Trophoblast cell (in vitro differentiated cells and primary cell): ENCODE measurements around the gene ABI3.

Source experiments
- DNase-seq, 2 donors: peaks; one replicate each; pipeline ENCODE4 v3.0.0-alpha.2; 2016
- H2AFZ ChIP-seq: 2 replicates; pipeline ENCODE4 v1.6.1; 2013; ENCODE audit warnings: low read length, moderate library complexity, mild to moderate bottlenecking; ENCODE audit not compliant: insufficient read depth, poor library complexity
- H2AK5ac ChIP-seq: 2 replicates; pipeline ENCODE4 v1.6.1; 2013; ENCODE audit warnings: mild to moderate bottlenecking, low read length
- H2BK120ac ChIP-seq: 2 replicates; pipeline ENCODE4 v1.6.1; 2013; ENCODE audit warnings: low read length, mild to moderate bottlenecking, moderate library complexity; ENCODE audit not compliant: insufficient read depth, poor library complexity
- H2BK12ac ChIP-seq: 2 replicates; pipeline ENCODE4 v1.6.1; 2013; ENCODE audit warnings: mild to moderate bottlenecking, low read length, moderate library complexity
- H2BK5ac ChIP-seq: 2 replicates; pipeline ENCODE4 v1.6.1; 2013; ENCODE audit warnings: low read length, low read depth, moderate library complexity, mild to moderate bottlenecking; ENCODE audit not compliant: poor library complexity
- H3K14ac ChIP-seq: 2 replicates; pipeline ENCODE4 v1.6.1; 2013; ENCODE audit warnings: mild to moderate bottlenecking, low read length
- H3K18ac ChIP-seq: 2 replicates; pipeline ENCODE4 v1.6.1; 2013; ENCODE audit warnings: mild to moderate bottlenecking, low read length
- H3K23ac ChIP-seq: 2 replicates; pipeline ENCODE4 v1.6.1; 2013; ENCODE audit warnings: low read length
- H3K27ac ChIP-seq: 2 replicates; pipeline ENCODE4 v1.5.1; 2013; ENCODE audit warnings: low read depth, mild to moderate bottlenecking, inconsistent platforms, low read length, moderate library complexity
- H3K27me3 ChIP-seq: 2 replicates; pipeline ENCODE4 v1.6.1; 2013; ENCODE audit warnings: inconsistent platforms, mild to moderate bottlenecking, low read length, moderate library complexity; ENCODE audit not compliant: insufficient read depth
- H3K36me3 ChIP-seq, 2 experiments: 1 replicate in 1 of 2; 2 replicates in 1 of 2; pipeline ENCODE4 v1.6.1; 2013; ENCODE audit warnings: low read length in 2 of 2, mild to moderate bottlenecking in 2 of 2, moderate library complexity in 1 of 2; ENCODE audit not compliant: insufficient read depth in 2 of 2, control insufficient read depth in 1 of 2
- H3K4ac ChIP-seq: 2 replicates; pipeline ENCODE4 v1.6.1; 2013; ENCODE audit warnings: low read depth, mild to moderate bottlenecking, low read length, moderate library complexity
- H3K4me1 ChIP-seq, 2 experiments: 1 replicate in 1 of 2; 2 replicates in 1 of 2; pipeline ENCODE4 v1.6.1; 2013; ENCODE audit warnings: low read length in 2 of 2, mild to moderate bottlenecking in 2 of 2, moderate library complexity in 1 of 2; ENCODE audit not compliant: insufficient read depth in 2 of 2, control insufficient read depth in 1 of 2
- H3K4me2 ChIP-seq: 2 replicates; pipeline ENCODE4 v1.6.1; 2013; ENCODE audit warnings: inconsistent platforms, mild to moderate bottlenecking, low read length, moderate library complexity
- H3K4me3 ChIP-seq: 2 replicates; pipeline ENCODE4 v1.5.1; 2013; ENCODE audit warnings: mild to moderate bottlenecking, low read depth, low read length, inconsistent platforms
- H3K79me1 ChIP-seq: one replicate; pipeline ENCODE4 v1.6.1; 2013; ENCODE audit warnings: low read length
- H3K79me2 ChIP-seq: 2 replicates; pipeline ENCODE4 v1.6.1; 2013; ENCODE audit warnings: low read length, mild to moderate bottlenecking; ENCODE audit not compliant: control insufficient read depth, insufficient read depth, poor library complexity
- H3K9ac ChIP-seq: 2 replicates; pipeline ENCODE4 v1.6.1; 2013; ENCODE audit warnings: mild to moderate bottlenecking, low read length
- H3K9me3 ChIP-seq: 2 replicates; pipeline ENCODE4 v1.6.1; 2013; ENCODE audit warnings: low read depth, mild to moderate bottlenecking, control low read depth, inconsistent platforms, low read length; ENCODE audit not compliant: insufficient read depth
- H4K12ac ChIP-seq: 2 replicates; pipeline ENCODE4 v1.6.1; 2013; ENCODE audit warnings: low read depth, mild to moderate bottlenecking, low read length, moderate library complexity
- H4K8ac ChIP-seq: 2 replicates; pipeline ENCODE4 v1.6.1; 2013; ENCODE audit warnings: low read depth, mild to moderate bottlenecking, low read length, moderate library complexity
- H4K91ac ChIP-seq: one replicate; pipeline ENCODE4 v1.6.1; 2013; ENCODE audit warnings: low read depth, mild to moderate bottlenecking, low read length, moderate library complexity
- WGBS: extraction: QIAGEN DNeasy Blood & Tissue Kit; methylation state at CpG from one replicate; pipeline ENCODE4 v1.1.7; 2013; ENCODE audit warnings: missing lambda C conversion rate; ENCODE audit not compliant: insufficient read length, insufficient coverage; ENCODE audit errors: extremely low coverage; 5-methylcytosine and 5-hydroxymethylcytosine counted together

The ABI3 gene

GRCh38 chr17:49229805-49230600, 19.5 kb downstream of the ABI3 start:
- Histone ChIP-seq H3K4me3 (peak overlapping the region; percentile 57), H2BK12ac (no peak overlapping the region), H3K23ac (no peak overlapping the region), H2AK5ac (no peak overlapping the region), H3K4ac (no peak overlapping the region), H2AFZ (peak overlapping the region; percentile 77), H3K27me3 (peaks cover 31% of the 10 kb centered on the region), H3K9me3 (peaks cover 2% of the 10 kb centered on the region), H3K4me1 (peaks cover 9% of the 10 kb centered on the region in 2 experiments), H3K27ac (no peak overlapping the region), H3K79me2 (peaks cover 1% of the 10 kb centered on the region), H3K18ac (peak overlapping the region; percentile 40), H4K91ac (no peak overlapping the region), H2BK120ac (no peak overlapping the region), H4K12ac (no peak overlapping the region), H3K14ac (no peak overlapping the region), H4K8ac (no peak overlapping the region), H3K79me1 (peaks cover 3% of the 10 kb centered on the region), H3K9ac (no peak overlapping the region), H2BK5ac (no peak overlapping the region), H3K36me3 (no peaks in the 10 kb centered on the region), H3K4me2 (peak overlapping the region; percentile 73)
- no CpG with 5 or more reads among the region's 36 CpGs for WGBS
- no peak for DNase-seq

DNA sequence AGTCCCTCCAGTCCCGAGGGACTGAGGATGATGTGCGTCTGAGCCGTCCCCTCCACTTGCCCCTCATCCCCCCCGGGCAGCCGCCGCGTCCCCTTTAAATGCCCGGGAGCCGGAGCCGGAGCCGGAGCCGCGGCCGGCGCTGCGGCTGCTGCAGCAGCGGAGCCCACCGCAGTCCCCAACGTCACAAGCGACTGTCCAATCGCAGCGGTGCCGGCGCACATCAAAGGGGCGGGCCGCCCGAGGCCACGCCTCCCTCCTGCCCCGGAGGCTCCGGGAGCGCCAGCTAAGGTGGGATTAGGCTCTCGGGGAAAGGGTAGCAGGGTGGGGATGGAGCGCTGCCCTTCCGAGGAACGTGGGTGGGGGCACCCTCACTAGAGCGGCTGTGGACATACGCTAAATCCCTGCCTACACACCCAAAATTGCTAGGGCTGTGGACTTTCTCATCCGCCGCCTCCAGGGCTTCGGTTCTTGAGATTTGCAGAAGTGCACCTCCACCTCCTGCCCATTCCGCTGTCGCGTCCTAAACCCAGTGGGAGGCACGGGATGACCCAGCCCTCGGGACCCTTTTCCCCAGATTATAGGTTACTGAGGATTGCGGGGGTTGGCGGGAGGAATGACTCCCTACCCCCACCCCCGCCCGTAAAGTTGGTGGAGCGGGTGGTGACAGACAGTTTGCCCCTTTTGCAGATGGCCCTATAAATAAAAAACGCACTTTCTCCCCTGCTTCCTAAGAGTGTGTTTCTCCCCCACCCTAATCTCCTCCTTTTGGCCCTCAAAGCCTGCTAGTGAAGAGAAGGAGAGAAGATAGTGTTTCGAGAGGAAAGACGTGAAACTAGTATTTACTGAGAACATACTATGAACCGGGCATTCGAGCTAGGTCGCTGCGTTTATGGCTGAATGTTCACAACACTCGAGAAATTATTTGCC, 20.4 kb downstream of the ABI3 start, which contains the start of gene PHOSPHO1:
PHOSPHO1 (minus strand) TSS at position 152 of the 927 bp plus-strand sequence. CDS start 4,096 bp downstream, outside the sequence.
- no peak within 1 kb of the TSS for H4K8ac ChIP-seq
- no peaks in the 10 kb centered on the region for H3K9me3 ChIP-seq
- peaks cover 22% of the 10 kb centered on the region for H3K27me3 ChIP-seq
- H3K9ac ChIP-seq = no peak within 1 kb of the TSS
- peaks cover 1% of the 10 kb centered on the region for H3K79me2 ChIP-seq
- H3K4me2 ChIP-seq = peak within 1 kb of the TSS; percentile 73
- WGBS = no CpG with 5 or more reads among the region's 58 CpGs
- peaks cover 3% of the 10 kb centered on the region for H3K79me1 ChIP-seq
- peaks cover 12 to 14% of the 10 kb centered on the region in 2 experiments for H3K4me1 ChIP-seq
- no peak within 1 kb of the TSS for H2BK5ac ChIP-seq
- H2AFZ ChIP-seq = peak within 1 kb of the TSS; percentile 77
- no peak within 1 kb of the TSS for H3K14ac ChIP-seq
- H4K91ac ChIP-seq = no peak within 1 kb of the TSS
- no peak within 1 kb of the TSS for H3K4ac ChIP-seq
- H3K36me3 ChIP-seq = no peaks in the 10 kb centered on the region
- H3K18ac ChIP-seq = peak within 1 kb of the TSS; percentile 40
- peak within 1 kb of the TSS; percentile 65 for H3K4me3 ChIP-seq
- H2BK12ac ChIP-seq = no peak within 1 kb of the TSS
- no peak within 1 kb of the TSS for H3K23ac ChIP-seq
- H3K27ac ChIP-seq = no peak within 1 kb of the TSS
- no peak within 1 kb of the TSS for H2BK120ac ChIP-seq
- DNase-seq = peak; percentile 43 to 68
- no peak within 1 kb of the TSS for H4K12ac ChIP-seq
- no peak within 1 kb of the TSS for H2AK5ac ChIP-seq

GRCh38 chr17:49231563-49231894, 21.0 kb downstream of the ABI3 start:
- no CpG with 5 or more reads among the region's 7 CpGs for WGBS
- Histone ChIP-seq H2BK120ac (no peak overlapping the region), H3K9ac (no peak overlapping the region), H3K14ac (no peak overlapping the region), H3K27ac (no peak overlapping the region), H2AFZ (no peak overlapping the region), H4K8ac (no peak overlapping the region), H3K36me3 (no peaks in the 10 kb centered on the region), H3K4me2 (no peak overlapping the region), H3K9me3 (no peaks in the 10 kb centered on the region), H3K4me1 (peaks cover 14 to 15% of the 10 kb centered on the region in 2 experiments), H3K18ac (no peak overlapping the region), H2BK12ac (no peak overlapping the region), H2BK5ac (no peak overlapping the region), H3K4ac (no peak overlapping the region), H2AK5ac (no peak overlapping the region), H3K23ac (no peak overlapping the region), H3K4me3 (no peak overlapping the region), H3K27me3 (peaks cover 21% of the 10 kb centered on the region), H4K91ac (no peak overlapping the region), H4K12ac (no peak overlapping the region), H3K79me2 (peaks cover 1% of the 10 kb centered on the region), H3K79me1 (peaks cover 3% of the 10 kb centered on the region)
- DNase-seq = no peak

DNA sequence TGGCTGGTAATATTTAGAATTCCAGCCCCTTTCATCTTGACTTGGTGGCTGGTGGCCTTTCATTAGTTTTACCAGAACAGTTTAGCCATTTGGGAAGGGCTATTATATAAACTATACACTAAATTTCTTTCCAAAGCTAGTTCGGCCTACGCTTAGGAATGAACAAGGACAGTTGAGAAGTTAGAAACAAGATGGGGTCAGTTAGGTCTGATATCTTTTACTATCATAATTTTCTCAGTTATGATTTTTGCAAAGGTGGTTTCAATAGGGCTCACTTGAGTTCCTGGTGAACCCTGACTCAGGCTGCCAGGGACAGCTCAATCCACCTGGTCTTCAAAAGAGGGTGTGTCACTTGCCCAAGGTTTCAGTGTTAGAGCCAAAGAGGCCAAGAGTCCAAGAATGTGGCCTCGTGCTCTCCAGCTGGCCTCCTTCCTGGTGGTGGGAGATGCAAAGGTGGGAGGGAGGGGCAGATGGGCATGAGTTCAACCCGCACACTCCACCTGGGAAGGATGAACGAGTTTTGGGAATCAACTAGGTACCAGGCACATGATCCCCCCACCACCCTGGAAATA, 24.1 kb downstream of the ABI3 start:
- no peak overlapping the region for H2AFZ ChIP-seq
- H4K8ac ChIP-seq = no peak overlapping the region
- H3K79me1 ChIP-seq = peaks cover 5% of the 10 kb centered on the region
- peaks cover 12 to 13% of the 10 kb centered on the region in 2 experiments for H3K4me1 ChIP-seq
- H3K4ac ChIP-seq = no peak overlapping the region
- H2BK5ac ChIP-seq = no peak overlapping the region
- H3K14ac ChIP-seq = no peak overlapping the region
- DNase-seq = no peak
- H3K27ac ChIP-seq = no peak overlapping the region
- H3K9ac ChIP-seq = no peak overlapping the region
- H3K79me2 ChIP-seq = peaks cover 1% of the 10 kb centered on the region
- H4K91ac ChIP-seq = no peak overlapping the region
- no peak overlapping the region for H2BK12ac ChIP-seq
- H4K12ac ChIP-seq = no peak overlapping the region
- no peak overlapping the region for H2AK5ac ChIP-seq
- H3K23ac ChIP-seq = no peak overlapping the region
- no peak overlapping the region for H3K4me2 ChIP-seq
- no peak overlapping the region for H2BK120ac ChIP-seq
- H3K18ac ChIP-seq = no peak overlapping the region
- H3K9me3 ChIP-seq = peaks cover 2% of the 10 kb centered on the region
- peaks cover 17% of the 10 kb centered on the region for H3K27me3 ChIP-seq
- no peak overlapping the region for H3K4me3 ChIP-seq
- no peaks in the 10 kb centered on the region for H3K36me3 ChIP-seq
- WGBS = no CpG with 5 or more reads among the region's 5 CpGs
